MCF 10A (cell line): ENCODE data around the gene FAM171A1. TPM values are rescaled to one million over a fixed set of nuclear protein-coding genes. Genes with fewer than 3 reads are reported as not detected.

Experiments used
- BruUV-seq: library from RNA; stranded (reverse); fragments of 400-500 nt; replicated peaks from 2 replicates; lab custom pipeline; 2021; lab: Mats Ljungman, UMichigan
- CTCF ChIA-PET: fragments of 300-600 bp; sonication (Branson Sonifier 250); formaldehyde crosslinking; extraction: SDS; loops from one replicate; lab custom pipeline; 2021; ENCODE audit warnings: antibody characterized with exemption, inconsistent platforms; lab: Yijun Ruan, JAX
- POLR2A ChIA-PET: fragments of 300-600, 350-650 bp; sonication (Branson Sonifier 250); formaldehyde crosslinking; extraction: SDS; loops from one replicate; lab custom pipeline; 2020; ENCODE audit warnings: antibody characterized with exemption, inconsistent platforms; lab: Yijun Ruan, JAX
- DNase-seq: peaks from one replicate; pipeline ENCODE4 v3.0.0-alpha.2; 2018; ENCODE audit not compliant: unreplicated experiment
- H3K27ac Mint-ChIP-seq: one replicate; pipeline ENCODE4 v1.8.0; 2022; ENCODE audit warnings: mild to moderate bottlenecking, low read depth, mixed read lengths; ENCODE audit not compliant: unreplicated experiment
- H3K27me3 Mint-ChIP-seq: one replicate; pipeline ENCODE4 v1.8.0; 2022; ENCODE audit warnings: mixed read lengths; ENCODE audit not compliant: insufficient read depth, unreplicated experiment
- H3K36me3 Mint-ChIP-seq: one replicate; pipeline ENCODE4 v1.8.0; 2022; ENCODE audit warnings: mild to moderate bottlenecking, moderate library complexity, mixed read lengths; ENCODE audit not compliant: insufficient read depth, unreplicated experiment
- H3K4me1 Mint-ChIP-seq: one replicate; pipeline ENCODE4 v1.8.0; 2022; ENCODE audit warnings: mixed read lengths; ENCODE audit not compliant: insufficient read depth, unreplicated experiment
- H3K4me3 Mint-ChIP-seq: one replicate; pipeline ENCODE4 v1.8.0; 2022; ENCODE audit warnings: mild to moderate bottlenecking, moderate library complexity, mixed read lengths; ENCODE audit not compliant: unreplicated experiment
- H3K9me3 Mint-ChIP-seq: one replicate; pipeline ENCODE4 v1.8.0; 2022; ENCODE audit warnings: mixed read lengths; ENCODE audit not compliant: unreplicated experiment
- CTCF ChIP-seq: fragments of 200-600 bp; IDR thresholded peaks from one replicate; pipeline ENCODE4 v1.8.0; 2022; ENCODE audit warnings: antibody characterized with exemption, mild to moderate bottlenecking; ENCODE audit not compliant: unreplicated experiment
- intact Hi-C: fragments of 100-400 bp; cut with micrococcal nuclease; formaldehyde crosslinking; loops from 2 replicates; pipeline ENCODE4 v1.14.1; 2022
- total RNA-seq: library from RNA; stranded (reverse); gene quantifications from 2 replicates; pipeline ENCODE4 v1.2.3, GENCODE V29; 2022

FAM171A1 gene
- total RNA-seq, 1 experiment from 2014 or later: 9.3 TPM

- BruUV-seq: no TSS peak
- no peaks in the 10 kb centered on the region for H3K9me3 Mint-ChIP-seq
- no peaks in the 10 kb centered on the region for H3K36me3 Mint-ChIP-seq
- DNase-seq: no peak
- CTCF ChIA-PET: interaction anchor here (0.6 to 0.7 kb wide), 2 partner anchors 88 to 1370 kb away, joined by 3 to 5 read pairs; no protein-coding TSS in a partner anchor
- intact Hi-C loops: no loop called here
- TF ChIP-seq CTCF: no peak
- no peaks in the 10 kb centered on the region for H3K27me3 Mint-ChIP-seq
- H3K4me1 Mint-ChIP-seq: peaks cover 1% of the 10 kb centered on the region
- POLR2A ChIA-PET: no interaction called here
- H3K4me3 Mint-ChIP-seq: no peak overlapping the region
- no peak overlapping the region for H3K27ac Mint-ChIP-seq
Measured at GRCh38 chr10:15196021-15196834, 174.9 kb downstream of the FAM171A1 start.

- Mint-ChIP-seq H3K9me3 (peaks cover 13% of the 10 kb centered on the region), H3K36me3 (peaks cover 7% of the 10 kb centered on the region), H3K27ac (no peak overlapping the region), H3K27me3 (no peaks in the 10 kb centered on the region), H3K4me3 (no peak overlapping the region), H3K4me1 (no peaks in the 10 kb centered on the region)
- no peak for DNase-seq
- ChIA-PET CTCF (interaction anchor here (0.6 kb wide), 1 partner anchor 76 kb away, joined by 3 read pairs; no protein-coding TSS in a partner anchor), POLR2A (interaction anchor here (0.7 kb wide), 1 partner anchor 598 kb away, joined by 4 read pairs; no protein-coding TSS in a partner anchor)
- TF ChIP-seq CTCF: no peak
- BruUV-seq: no TSS peak
- intact Hi-C loops: no loop called here
Measured at GRCh38 chr10:15189133-15189885, 181.8 kb downstream of the FAM171A1 start.

- intact Hi-C loops: no loop called here
- ChIA-PET CTCF (no interaction called here), POLR2A (no interaction called here)
- TF ChIP-seq CTCF: no peak
- no peak for DNase-seq
- Mint-ChIP-seq H3K36me3 (peaks cover 7% of the 10 kb centered on the region), H3K27ac (no peak overlapping the region), H3K27me3 (no peaks in the 10 kb centered on the region), H3K4me1 (no peaks in the 10 kb centered on the region), H3K4me3 (no peak overlapping the region), H3K9me3 (peaks cover 13% of the 10 kb centered on the region)
- BruUV-seq: no TSS peak
Measured at GRCh38 chr10:15188603-15189002, 182.5 kb downstream of the FAM171A1 start.
